Activated naive CD8-positive, alpha-beta T cell treated with anti-CD3 and anti-CD28 coated beads, Interleukin-2, amount 50 U/mL, for 24 hours (primary cell): ENCODE data around the gene CGA.
"Not testable (repeated sequence)": the region's sequence is repeated elsewhere in the genome, so short reads cannot be mapped to it uniquely, and the experiment has no call there.

Source experiments
- ATAC-seq: fragments of 150-1000 bp; cut with Tn5 transposase; one replicate; pipeline ENCODE4 v1.10.0; 2021
- DNase-seq: peaks from one replicate; pipeline ENCODE4 v3.0.0; 2021
- H3K27ac Mint-ChIP-seq: one replicate; pipeline ENCODE4 v1.8.0; 2021; ENCODE audit warnings: mild to moderate bottlenecking, mixed read lengths
- H3K27me3 Mint-ChIP-seq: one replicate; pipeline ENCODE4 v1.8.0; 2021; ENCODE audit warnings: mixed read lengths
- H3K36me3 Mint-ChIP-seq: one replicate; pipeline ENCODE4 v1.8.0; 2021; ENCODE audit warnings: low read depth, mixed read lengths
- H3K4me1 Mint-ChIP-seq: one replicate; pipeline ENCODE4 v1.8.0; 2021; ENCODE audit warnings: mixed read lengths
- H3K4me3 Mint-ChIP-seq: one replicate; pipeline ENCODE4 v1.8.0; 2021; ENCODE audit warnings: mild to moderate bottlenecking, moderate library complexity, mixed read lengths
- H3K9me3 Mint-ChIP-seq: one replicate; pipeline ENCODE4 v1.8.0; 2021; ENCODE audit warnings: mixed read lengths

The CGA gene

GRCh38 chr6:87095087-87095509 lies at the start of gene CGA:
Gene CGA (minus strand): TSS chr6:87095106. CDS start chr6:87088200, 6,906 bp downstream.
- Mint-ChIP-seq H3K4me1 (peaks cover 15% of the 10 kb centered on the region), H3K9me3 (no peaks in the 10 kb centered on the region), H3K27ac (no peak within 1 kb of the TSS), H3K4me3 (no peak within 1 kb of the TSS), H3K36me3 (no peaks in the 10 kb centered on the region), H3K27me3 (peaks cover 14% of the 10 kb centered on the region)
- ATAC-seq (no peak), DNase-seq (no peak)

DNA sequence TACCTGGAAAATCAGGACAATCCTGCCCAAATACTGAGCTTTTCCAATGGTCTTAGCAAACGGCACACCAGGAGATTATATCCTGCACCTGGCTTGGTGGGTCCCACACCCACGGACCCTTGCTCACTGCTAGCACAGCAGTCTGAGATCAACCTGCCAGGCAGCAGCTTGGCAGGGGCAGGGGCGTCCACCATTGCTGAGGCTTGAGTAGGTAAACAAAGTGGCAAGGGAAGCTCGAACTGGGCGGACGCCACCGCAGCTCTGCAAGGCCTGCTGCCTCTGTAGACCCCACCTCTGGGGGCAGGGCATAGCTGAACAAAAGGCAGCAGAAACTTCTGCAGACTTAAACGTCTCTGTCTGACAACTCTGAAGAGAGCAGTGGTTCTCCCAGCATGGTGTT lies 45.0 kb upstream of the CGA start:
- peaks cover 16% of the 10 kb centered on the region for H3K27me3 Mint-ChIP-seq
- H3K9me3 Mint-ChIP-seq: not testable (repeated sequence)

GRCh38 chr6:87139236-87139635 lies 44.3 kb upstream of the CGA start:
- Mint-ChIP-seq H3K27ac (no peak overlapping the region), H3K4me1 (peaks cover 1% of the 10 kb centered on the region), H3K9me3 (no peaks in the 10 kb centered on the region), H3K27me3 (peaks cover 15% of the 10 kb centered on the region), H3K4me3 (no peak overlapping the region), H3K36me3 (no peaks in the 10 kb centered on the region)
- ATAC-seq (no peak), DNase-seq (peak; percentile 22)

More for the DNA sequence above, 45.0 kb upstream of the CGA start:
- not testable (repeated sequence) for H3K36me3 Mint-ChIP-seq, ATAC-seq, H3K4me1 Mint-ChIP-seq, H3K4me3 Mint-ChIP-seq, DNase-seq, H3K27ac Mint-ChIP-seq

DNA sequence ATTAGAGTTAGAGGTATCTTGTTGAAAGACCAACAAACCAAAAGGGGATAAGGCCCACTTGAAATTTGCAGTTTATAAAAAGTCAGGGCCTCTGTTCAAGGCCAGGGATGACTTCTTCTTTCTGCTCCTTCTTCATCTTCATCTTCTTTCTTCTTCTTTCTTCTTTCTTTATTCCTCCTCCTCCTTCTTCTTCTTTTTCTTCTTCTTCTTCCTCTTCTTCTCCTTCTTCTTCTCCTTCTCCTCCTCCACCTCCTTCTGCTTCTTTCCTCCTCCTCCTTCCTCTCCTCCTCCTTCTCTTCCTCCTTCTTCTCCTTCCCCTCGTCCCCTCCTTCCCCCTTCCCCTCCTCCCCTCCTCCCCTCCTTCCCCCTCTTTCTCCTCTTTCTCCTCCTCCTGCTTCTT lies 42.1 kb upstream of the CGA start:
- Mint-ChIP-seq H3K4me1 (peaks cover 1% of the 10 kb centered on the region), H3K27ac (no peak overlapping the region), H3K9me3 (no peaks in the 10 kb centered on the region), H3K27me3 (peaks cover 5% of the 10 kb centered on the region), H3K4me3 (no peak overlapping the region), H3K36me3 (no peaks in the 10 kb centered on the region)
- DNase-seq (no peak), ATAC-seq (no peak)

- peaks cover 1% of the 10 kb centered on the region for H3K36me3 Mint-ChIP-seq
- ATAC-seq: no peak
- H3K27me3 Mint-ChIP-seq: peaks cover 21% of the 10 kb centered on the region
- DNase-seq: no peak
- H3K9me3 Mint-ChIP-seq: peaks cover 3% of the 10 kb centered on the region
- no peaks in the 10 kb centered on the region for H3K4me1 Mint-ChIP-seq
- H3K4me3 Mint-ChIP-seq: no peak overlapping the region
- no peak overlapping the region for H3K27ac Mint-ChIP-seq
Observed at GRCh38 chr6:87127737-87128136, 32.8 kb upstream of the CGA start.

DNA sequence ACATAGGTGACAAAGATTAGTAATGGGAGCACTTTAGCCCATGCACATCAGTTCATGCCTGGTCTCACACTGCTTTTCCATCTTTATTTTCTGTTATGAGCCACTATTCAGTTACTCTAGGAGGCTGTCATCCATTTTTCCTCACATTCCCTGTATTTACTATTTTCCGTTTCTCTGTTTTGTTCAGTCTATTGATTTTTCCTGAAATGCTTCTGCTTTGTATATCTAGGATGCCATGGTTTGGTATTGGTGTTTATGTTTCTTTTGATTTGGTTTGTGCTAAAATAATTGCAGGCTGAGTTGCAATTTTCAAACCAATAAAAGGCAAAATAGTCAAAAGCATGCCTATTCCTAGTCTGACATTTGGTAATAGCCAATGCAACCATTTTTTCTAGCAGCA lies 31.6 kb upstream of the CGA start:
- Mint-ChIP-seq H3K27me3 (peaks cover 29% of the 10 kb centered on the region), H3K27ac (no peak overlapping the region), H3K9me3 (peaks cover 10% of the 10 kb centered on the region), H3K4me3 (no peak overlapping the region), H3K4me1 (no peaks in the 10 kb centered on the region), H3K36me3 (peaks cover 1% of the 10 kb centered on the region)
- DNase-seq (no peak), ATAC-seq (no peak)

DNA sequence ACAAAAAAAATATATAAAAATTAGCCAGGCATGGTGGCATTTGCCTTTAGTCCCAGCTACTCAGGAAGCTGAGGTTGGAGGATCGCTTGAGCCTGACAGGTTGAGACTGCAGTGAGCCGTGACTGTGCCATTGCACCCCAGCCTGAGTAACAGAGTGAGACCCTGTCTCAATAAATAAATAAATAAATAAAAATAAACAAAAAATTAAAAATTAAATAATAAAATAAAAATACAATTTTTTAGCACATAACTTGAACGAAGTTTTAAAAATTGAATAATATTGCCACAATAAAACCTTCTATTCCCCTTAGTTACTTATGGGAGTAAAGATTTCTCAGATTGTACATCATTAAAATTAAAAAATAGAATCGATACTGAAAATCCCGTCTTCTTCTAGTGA lies 29.2 kb upstream of the CGA start:
- Mint-ChIP-seq H3K9me3 (peaks cover 11% of the 10 kb centered on the region), H3K36me3 (peaks cover 1% of the 10 kb centered on the region), H3K4me3 (no peak overlapping the region), H3K27ac (no peak overlapping the region), H3K4me1 (no peaks in the 10 kb centered on the region), H3K27me3 (peaks cover 29% of the 10 kb centered on the region)
- DNase-seq (no peak), ATAC-seq (no peak)

DNA sequence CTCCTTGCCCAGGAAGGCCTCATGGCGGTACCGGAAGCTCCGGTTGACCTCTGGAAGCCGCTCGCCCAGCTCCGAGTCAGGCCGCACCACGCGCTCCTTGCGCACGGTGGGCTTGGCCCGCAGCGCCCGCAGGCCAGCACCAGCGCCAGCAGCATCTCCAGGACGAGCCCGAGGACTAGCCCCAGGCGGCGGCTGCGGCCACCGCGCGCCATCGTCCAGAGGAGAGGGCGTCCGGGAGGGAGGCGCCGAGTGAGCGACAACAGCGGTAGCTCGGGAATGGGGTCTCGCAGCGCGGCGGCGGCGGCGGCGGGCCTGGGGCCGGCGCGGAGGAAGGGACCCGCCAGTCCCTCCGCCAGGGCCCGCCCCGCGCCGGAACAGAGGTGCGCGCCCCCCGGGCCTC lies 27.6 kb upstream of the CGA start:
- H3K9me3 Mint-ChIP-seq: peaks cover 11% of the 10 kb centered on the region
- ATAC-seq: no peak
- H3K4me1 Mint-ChIP-seq: no peaks in the 10 kb centered on the region
- H3K4me3 Mint-ChIP-seq: no peak overlapping the region
- H3K27me3 Mint-ChIP-seq: peaks cover 29% of the 10 kb centered on the region
- peaks cover 1% of the 10 kb centered on the region for H3K36me3 Mint-ChIP-seq
- DNase-seq: no peak
- H3K27ac Mint-ChIP-seq: no peak overlapping the region

- ATAC-seq: no peak
- Mint-ChIP-seq H3K9me3 (peaks cover 11% of the 10 kb centered on the region), H3K27ac (no peak overlapping the region)
Observed at GRCh38 chr6:87118054-87118453, 23.1 kb upstream of the CGA start.

GRCh38 chr6:87116922-87117321 lies 22.0 kb upstream of the CGA start:
- H3K27ac Mint-ChIP-seq: no peak overlapping the region
- H3K4me1 Mint-ChIP-seq: peaks cover 3% of the 10 kb centered on the region
- no peaks in the 10 kb centered on the region for H3K36me3 Mint-ChIP-seq
- DNase-seq: no peak
- ATAC-seq: no peak
- peaks cover 5% of the 10 kb centered on the region for H3K27me3 Mint-ChIP-seq
- peaks cover 5% of the 10 kb centered on the region for H3K9me3 Mint-ChIP-seq
- H3K4me3 Mint-ChIP-seq: no peak overlapping the region

More at GRCh38 chr6:87118054-87118453, 23.1 kb upstream of the CGA start:
- no peak for DNase-seq
- Mint-ChIP-seq H3K27me3 (peaks cover 12% of the 10 kb centered on the region), H3K4me3 (no peak overlapping the region), H3K4me1 (peaks cover 3% of the 10 kb centered on the region), H3K36me3 (peaks cover 1% of the 10 kb centered on the region)

- ATAC-seq (peak; percentile 96), DNase-seq (no peak)
- Mint-ChIP-seq H3K9me3 (no peaks in the 10 kb centered on the region), H3K27me3 (peaks cover under 1% of the 10 kb centered on the region), H3K27ac (no peak overlapping the region), H3K36me3 (no peaks in the 10 kb centered on the region), H3K4me1 (peaks cover 3% of the 10 kb centered on the region), H3K4me3 (no peak overlapping the region)
Observed at GRCh38 chr6:87115402-87116135, 20.7 kb upstream of the CGA start.

DNA sequence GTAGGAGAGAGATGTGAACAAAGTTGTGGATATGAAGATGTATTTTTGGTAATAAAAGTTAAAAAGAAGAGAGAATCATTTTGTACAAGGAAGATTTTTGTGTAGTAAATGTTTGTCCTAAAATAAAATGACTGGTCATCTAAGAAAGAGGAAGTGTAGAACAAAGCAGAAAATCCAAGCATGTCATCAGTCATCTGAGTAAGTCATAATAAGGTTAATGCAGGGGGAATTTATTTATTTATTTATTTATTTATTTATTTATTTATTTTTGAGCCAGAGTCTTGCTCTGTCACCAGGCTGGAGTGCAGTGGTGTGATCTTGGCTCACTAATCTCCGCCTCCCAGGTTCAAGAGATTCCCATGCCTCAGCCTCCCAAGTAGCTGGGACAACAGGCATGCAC lies 15.7 kb upstream of the CGA start:
- no peak overlapping the region for H3K4me3 Mint-ChIP-seq
- peaks cover 11% of the 10 kb centered on the region for H3K27me3 Mint-ChIP-seq
- DNase-seq (no peak), ATAC-seq (no peak)
- H3K27ac Mint-ChIP-seq: no peak overlapping the region
- no peaks in the 10 kb centered on the region for H3K9me3 Mint-ChIP-seq
- no peaks in the 10 kb centered on the region for H3K36me3 Mint-ChIP-seq
- H3K4me1 Mint-ChIP-seq: no peaks in the 10 kb centered on the region

- Mint-ChIP-seq H3K36me3 (no peaks in the 10 kb centered on the region), H3K9me3 (no peaks in the 10 kb centered on the region), H3K27ac (no peak overlapping the region), H3K4me3 (no peak overlapping the region), H3K4me1 (no peaks in the 10 kb centered on the region), H3K27me3 (peaks cover 11% of the 10 kb centered on the region)
- no peak for ATAC-seq
- no peak for DNase-seq
Observed at GRCh38 chr6:87105823-87106222, 10.9 kb upstream of the CGA start.

GRCh38 chr6:87104667-87105066 lies 9.8 kb upstream of the CGA start:
- H3K27ac Mint-ChIP-seq: no peak overlapping the region
- H3K27me3 Mint-ChIP-seq: peaks cover 7% of the 10 kb centered on the region
- H3K9me3 Mint-ChIP-seq: no peaks in the 10 kb centered on the region
- no peaks in the 10 kb centered on the region for H3K4me1 Mint-ChIP-seq
- DNase-seq (peak; percentile 12), ATAC-seq (peak; percentile 74)
- H3K36me3 Mint-ChIP-seq: no peaks in the 10 kb centered on the region
- H3K4me3 Mint-ChIP-seq: no peak overlapping the region

GRCh38 chr6:87103977-87104601 lies 9.2 kb upstream of the CGA start:
- Mint-ChIP-seq H3K4me3 (no peak overlapping the region), H3K27me3 (peaks cover 5% of the 10 kb centered on the region), H3K36me3 (no peaks in the 10 kb centered on the region), H3K4me1 (no peaks in the 10 kb centered on the region), H3K9me3 (no peaks in the 10 kb centered on the region), H3K27ac (no peak overlapping the region)
- ATAC-seq: peak; percentile 59
- no peak for DNase-seq
